GM21528 (cell line): Measurements from ENCODE around the gene NPAS2.

Experiments
- ATAC-seq: cut with Tn5 transposase; IDR thresholded peaks from one replicate; pipeline ENCODE4 v1.9.1; 2021; ENCODE audit warnings: mild to moderate bottlenecking, moderate library complexity; ENCODE audit not compliant: unreplicated experiment, low FRiP score

The NPAS2 gene

GRCh38 chr2:100879296-100879695 lies 59.4 kb downstream of the NPAS2 start:
- no peak for ATAC-seq

- no peak for ATAC-seq
These were observed 60.1 kb downstream of the NPAS2 start for GRCh38 chr2:100880036-100880435.

- ATAC-seq = no peak
These were observed 60.8 kb downstream of the NPAS2 start for GRCh38 chr2:100880730-100881129.

GRCh38 chr2:100882645-100883613 lies 63.0 kb downstream of the NPAS2 start:
- ATAC-seq = no peak

- ATAC-seq = no peak
These were observed 64.2 kb downstream of the NPAS2 start for GRCh38 chr2:100884145-100884621.

DNA sequence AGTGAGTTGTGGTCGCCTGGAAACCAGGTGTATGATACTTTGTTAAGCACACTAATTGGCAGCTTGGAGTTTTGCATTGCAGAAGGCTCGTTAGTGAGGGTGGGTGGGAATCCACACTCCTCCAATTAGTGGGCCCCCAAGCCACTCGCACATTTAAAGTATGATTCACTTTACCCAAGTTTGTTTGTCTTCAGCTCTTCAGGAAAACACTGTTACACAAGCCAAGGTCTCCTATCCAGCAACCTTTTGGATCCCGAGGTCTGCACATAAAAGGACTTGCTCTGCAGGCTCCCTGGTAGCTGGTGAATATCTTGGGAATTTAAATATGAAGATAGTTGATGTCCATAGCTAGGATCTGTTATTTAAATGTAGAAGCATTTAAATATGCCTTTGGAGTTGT lies 66.1 kb downstream of the NPAS2 start:
- ATAC-seq = no peak

DNA sequence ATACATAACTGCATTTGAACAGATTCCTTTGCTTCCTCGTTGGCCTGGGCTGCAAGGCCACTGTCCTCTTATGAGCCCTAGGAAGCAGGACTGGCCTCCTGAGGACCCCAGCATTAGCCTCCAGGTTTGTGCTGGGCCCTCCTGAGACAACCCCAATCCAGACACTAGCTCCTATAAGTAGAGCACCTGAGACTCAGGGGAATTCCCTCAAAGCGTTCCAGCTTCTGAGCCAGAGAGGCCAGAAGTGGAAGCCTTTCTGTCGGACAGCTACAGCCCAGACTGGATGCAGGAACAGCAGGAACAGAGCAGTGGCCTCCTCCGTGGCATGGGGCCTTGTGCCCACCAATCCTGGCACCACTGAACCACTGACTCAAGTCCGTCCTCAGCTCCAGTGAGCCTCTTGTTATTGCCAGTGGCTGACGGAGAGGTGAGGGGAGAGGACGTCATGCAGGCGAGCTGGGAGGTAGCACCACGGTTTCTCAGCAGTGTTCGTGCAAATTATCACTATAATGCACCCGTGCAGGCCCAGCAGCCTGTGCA lies 67.2 kb downstream of the NPAS2 start:
- no peak for ATAC-seq

DNA sequence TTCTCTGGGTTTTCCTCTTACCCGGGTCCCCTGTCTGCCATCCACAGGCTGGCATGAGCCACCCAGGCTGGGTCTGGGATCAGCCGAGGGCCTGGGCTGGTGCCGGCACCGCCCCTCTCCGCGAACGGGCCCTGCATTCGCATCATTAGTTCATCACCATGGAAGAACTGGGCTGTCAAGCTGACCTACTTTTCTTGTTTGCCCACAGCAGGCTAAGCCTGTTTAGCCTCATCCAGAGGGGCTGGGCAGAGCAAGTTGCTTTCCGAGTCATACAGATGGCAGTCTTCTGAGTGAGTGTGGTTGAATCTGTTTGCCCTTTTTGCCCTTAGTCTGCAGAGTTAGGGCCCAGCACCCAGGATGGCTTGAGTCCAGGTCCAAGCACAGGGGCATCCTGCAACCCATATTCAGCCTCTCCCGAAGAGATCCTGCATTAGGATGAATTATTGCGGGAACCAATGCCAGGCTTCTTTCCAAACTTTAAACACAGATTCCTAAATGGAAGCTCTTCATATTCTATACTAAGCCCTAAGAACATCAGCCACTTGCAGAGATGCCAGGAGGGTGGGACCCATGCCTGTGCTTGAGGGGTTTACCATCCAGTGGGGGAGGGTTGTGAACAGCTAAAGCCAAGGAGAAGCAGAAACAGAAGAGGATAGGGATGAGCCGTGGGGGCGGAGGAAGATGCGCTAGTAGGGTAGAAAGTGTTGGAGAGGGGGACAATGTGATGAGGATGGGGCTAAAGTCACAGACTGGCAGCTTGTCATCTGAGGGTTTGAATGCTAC lies 68.0 kb downstream of the NPAS2 start:
- ATAC-seq = no peak

- ATAC-seq = no peak
These were observed 68.7 kb downstream of the NPAS2 start for GRCh38 chr2:100888601-100889000.

- ATAC-seq = no peak
These were observed 69.3 kb downstream of the NPAS2 start for GRCh38 chr2:100889286-100889685.

- no peak for ATAC-seq
These were observed 72.1 kb downstream of the NPAS2 start for GRCh38 chr2:100891906-100892642.

DNA sequence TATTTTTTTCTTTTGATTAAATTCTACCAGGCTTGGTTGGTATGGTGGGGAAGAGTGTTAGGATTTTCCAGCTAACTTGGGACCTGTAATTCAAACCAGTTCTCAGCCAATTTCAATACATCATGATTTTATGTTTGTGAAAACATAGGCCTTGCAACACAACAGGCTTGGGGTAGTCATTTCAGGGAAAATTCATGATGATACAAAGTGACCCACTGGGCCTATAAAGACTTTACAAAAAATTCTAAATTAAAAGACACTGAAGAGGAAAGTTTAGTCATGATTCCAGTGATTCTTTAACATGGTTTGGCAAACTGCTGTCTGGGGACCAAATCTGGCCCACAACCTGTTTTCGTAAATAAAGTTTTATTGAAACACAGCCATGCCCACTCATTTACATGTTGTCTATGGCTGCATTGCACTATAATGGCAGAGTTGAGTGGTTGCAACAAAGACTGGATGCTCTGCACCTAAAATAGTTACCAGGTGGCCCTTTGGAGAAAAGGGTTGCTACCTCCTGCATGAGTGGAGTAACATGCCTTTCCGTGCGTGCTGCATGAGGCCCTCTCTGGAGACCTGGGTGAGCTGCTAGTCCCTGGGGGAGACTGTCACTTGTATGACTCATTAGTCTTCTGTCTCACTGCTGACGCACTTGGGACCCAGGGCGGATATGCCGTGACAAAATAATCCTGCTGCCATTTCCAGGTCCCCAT lies 73.6 kb downstream of the NPAS2 start:
- ATAC-seq = no peak

GRCh38 chr2:100894105-100894795 lies 74.3 kb downstream of the NPAS2 start:
- no peak for ATAC-seq

DNA sequence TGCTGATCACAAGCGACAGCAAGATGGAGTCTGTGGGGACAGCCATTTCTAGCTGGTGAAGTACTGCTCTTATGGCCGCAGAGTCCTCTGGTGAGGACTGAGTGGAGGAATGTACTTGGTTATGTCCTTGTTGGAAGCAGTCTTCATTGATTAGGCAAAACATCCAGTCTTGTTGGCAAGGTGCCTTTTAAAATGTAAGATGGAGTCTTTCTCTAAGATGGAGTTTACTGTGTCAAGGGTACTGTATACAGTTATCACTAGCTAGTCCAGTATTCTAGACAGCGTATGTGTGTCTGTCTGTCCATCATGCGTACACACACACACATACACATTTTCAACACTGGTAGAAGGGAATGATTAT lies 74.8 kb downstream of the NPAS2 start:
- no peak for ATAC-seq

DNA sequence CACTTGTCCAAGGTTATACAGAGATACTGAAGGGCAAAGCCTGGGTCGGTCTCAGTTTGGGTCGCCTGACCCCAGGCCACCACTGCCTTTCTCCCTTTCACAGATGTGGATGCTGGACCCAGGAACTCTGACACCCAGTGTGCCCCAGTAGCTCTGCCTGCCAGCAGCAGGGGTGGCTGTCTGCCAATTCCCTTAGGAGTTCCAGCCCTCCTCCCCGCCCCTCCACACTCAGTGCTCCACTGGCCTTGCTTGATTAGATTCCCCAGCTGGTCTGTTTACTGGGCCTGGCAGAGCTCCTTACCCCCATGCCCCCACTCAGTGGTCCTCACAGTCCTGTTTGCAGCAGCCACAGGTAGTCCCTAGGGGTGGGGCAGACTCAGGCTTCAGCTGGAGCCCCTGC lies 75.5 kb downstream of the NPAS2 start:
- ATAC-seq = no peak

- no peak for ATAC-seq
These were observed 76.2 kb downstream of the NPAS2 start for GRCh38 chr2:100895934-100896685.

- ATAC-seq = no peak
These were observed 78.2 kb downstream of the NPAS2 start for GRCh38 chr2:100898035-100898665.

- no peak for ATAC-seq
These were observed 80.3 kb downstream of the NPAS2 start for GRCh38 chr2:100900156-100900795.
